ENCODE data around the gene NDUFB4.

Gene NDUFB4

GRCh38 chr3:120601554-120601953 lies 5.4 kb downstream of the NDUFB4 start:
- in situ Hi-C loops (cut with HindIII; ENCODE audit: low sequenced_read_pairs), result no loop called here
- no peak overlapping the region for H3K4me3 ChIP-seq (ENCODE audit: low read depth, low read length)
- DNase-seq (ENCODE audit: low read depth), result no peak
- TF ChIP-seq CTCF (IDR thresholded peaks at IDR 0.05; ENCODE audit: low read depth, low read length, missing control alignments), result no peak

- in situ Hi-C loops (cut with HindIII; ENCODE audit: low sequenced_read_pairs), result no loop called here
- H3K4me3 ChIP-seq (ENCODE audit: low read depth, low read length), result no peak overlapping the region
Measured at GRCh38 chr3:120602682-120603081, 6.5 kb downstream of the NDUFB4 start.

GRCh38 chr3:120604382-120604781 lies 8.2 kb downstream of the NDUFB4 start:
- no peak for DNase-seq (ENCODE audit: low read depth)
- TF ChIP-seq CTCF (IDR thresholded peaks at IDR 0.05; ENCODE audit: low read depth, low read length, missing control alignments), result no peak
- in situ Hi-C loops (cut with HindIII; ENCODE audit: low sequenced_read_pairs), result no loop called here
- H3K4me3 ChIP-seq (ENCODE audit: low read depth, low read length), result no peak overlapping the region

More at GRCh38 chr3:120602682-120603081, 6.5 kb downstream of the NDUFB4 start:
- no peak for DNase-seq (ENCODE audit: low read depth)
- TF ChIP-seq CTCF (IDR thresholded peaks at IDR 0.05; ENCODE audit: low read depth, low read length, missing control alignments), result no peak

GRCh38 chr3:120604784-120605183 lies 8.6 kb downstream of the NDUFB4 start:
- no peak for DNase-seq (ENCODE audit: low read depth)
- in situ Hi-C loops (cut with HindIII; ENCODE audit: low sequenced_read_pairs), result no loop called here
- no peak overlapping the region for H3K4me3 ChIP-seq (ENCODE audit: low read depth, low read length)
- TF ChIP-seq CTCF (IDR thresholded peaks at IDR 0.05; ENCODE audit: low read depth, low read length, missing control alignments), result no peak

- no peak for DNase-seq (ENCODE audit: low read depth)
- in situ Hi-C loops (cut with HindIII; ENCODE audit: low sequenced_read_pairs), result no loop called here
- no peak for TF ChIP-seq CTCF (IDR thresholded peaks at IDR 0.05; ENCODE audit: low read depth, low read length, missing control alignments)
- no peak overlapping the region for H3K4me3 ChIP-seq (ENCODE audit: low read depth, low read length)
Measured at GRCh38 chr3:120608506-120608905, 12.4 kb downstream of the NDUFB4 start.

- in situ Hi-C loops (cut with HindIII; ENCODE audit: low sequenced_read_pairs), result no loop called here
- TF ChIP-seq CTCF (IDR thresholded peaks at IDR 0.05; ENCODE audit: low read depth, low read length, missing control alignments), result no peak
- no peak for DNase-seq (ENCODE audit: low read depth)
- no peak overlapping the region for H3K4me3 ChIP-seq (ENCODE audit: low read depth, low read length)
Measured at GRCh38 chr3:120614765-120615164, 18.6 kb downstream of the NDUFB4 start.
